ENCODE measurements around the gene ATRIP. TPM values are rescaled to one million over a fixed set of nuclear protein-coding genes. Genes with fewer than 3 reads are reported as not detected.
"Not testable (repeated sequence)": the region's sequence is repeated elsewhere in the genome, so short reads cannot be mapped to it uniquely, and the experiment has no call there.

ATRIP gene
- total RNA-seq, 1 experiment from 2014 or later: 8.5 TPM

GRCh38 chr3:48398701-48399386 is 47.7 kb upstream of the ATRIP start:
- POLR2A ChIA-PET (ENCODE audit: unreplicated experiment): interaction anchor here (0.5 kb wide), 1 partner anchor 37 kb away, joined by 3 read pairs; no protein-coding TSS in a partner anchor

DNA sequence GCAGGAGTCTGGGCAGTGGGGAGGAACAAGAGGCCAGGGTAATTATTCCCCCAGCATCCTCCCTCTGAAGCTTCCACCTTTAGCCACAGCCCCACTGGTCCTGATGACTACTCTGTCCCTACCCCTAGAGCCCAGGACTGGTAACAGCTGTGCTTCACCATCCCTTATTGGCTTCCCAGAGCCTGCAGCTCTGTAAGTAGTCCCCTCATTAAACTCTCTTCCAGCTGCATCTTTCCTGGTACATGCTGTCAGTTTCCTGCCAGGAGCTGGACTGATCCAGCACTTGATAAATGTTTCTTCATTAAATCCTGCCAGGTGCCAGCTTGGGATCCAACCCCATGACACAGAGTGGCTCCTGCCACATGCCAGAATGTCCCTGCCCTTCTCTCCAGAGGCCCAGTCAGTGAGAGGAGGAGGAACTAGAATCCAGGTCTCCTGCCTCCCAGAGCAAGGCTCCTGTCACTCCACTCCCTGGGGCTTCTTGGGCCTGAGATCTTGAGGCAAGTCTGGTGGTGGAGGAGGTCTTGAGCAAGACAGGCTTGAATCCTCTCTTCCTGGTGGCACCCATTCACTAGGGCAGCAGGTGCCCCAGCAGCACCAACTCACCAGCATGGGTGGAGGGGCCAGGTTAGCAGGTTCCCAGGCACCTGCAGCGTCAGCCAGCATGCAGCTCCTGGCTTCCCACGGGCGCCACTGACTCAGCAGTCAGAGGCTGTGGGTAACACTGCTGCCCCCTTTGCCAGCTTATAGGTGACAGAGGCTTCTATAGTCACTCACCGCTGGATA is 47.0 kb upstream of the ATRIP start:
- Histone ChIP-seq H3K9me3 (ENCODE audit: insufficient read depth, low read depth) (no peaks in the 10 kb centered on the region), H3F3A (ENCODE audit: insufficient read depth, low read depth) (no peaks in the 10 kb centered on the region; the same call in 1 of the 2 replicates), H3K27me3 (ENCODE audit: insufficient read depth, low read depth) (no peaks in the 10 kb centered on the region), H3K9me2 (ENCODE audit: insufficient read depth) (no peaks in the 10 kb centered on the region), H2AFZ (no peak overlapping the region), H3K36me3 (ENCODE audit: low read depth) (no peaks in the 10 kb centered on the region), H4K20me1 (ENCODE audit: insufficient read depth) (no peaks in the 10 kb centered on the region), H3K4me1 (replicated peaks; ENCODE audit: insufficient read depth) (peaks cover 7% of the 10 kb centered on the region; the same call in 1 of the 2 replicates), H3K79me2 (ENCODE audit: low read depth) (no peaks in the 10 kb centered on the region), H3K27ac (no peak overlapping the region), H3K4me3 (no peak overlapping the region), H3K4me2 (no peak overlapping the region)
- TF ChIP-seq, protein P1, sequence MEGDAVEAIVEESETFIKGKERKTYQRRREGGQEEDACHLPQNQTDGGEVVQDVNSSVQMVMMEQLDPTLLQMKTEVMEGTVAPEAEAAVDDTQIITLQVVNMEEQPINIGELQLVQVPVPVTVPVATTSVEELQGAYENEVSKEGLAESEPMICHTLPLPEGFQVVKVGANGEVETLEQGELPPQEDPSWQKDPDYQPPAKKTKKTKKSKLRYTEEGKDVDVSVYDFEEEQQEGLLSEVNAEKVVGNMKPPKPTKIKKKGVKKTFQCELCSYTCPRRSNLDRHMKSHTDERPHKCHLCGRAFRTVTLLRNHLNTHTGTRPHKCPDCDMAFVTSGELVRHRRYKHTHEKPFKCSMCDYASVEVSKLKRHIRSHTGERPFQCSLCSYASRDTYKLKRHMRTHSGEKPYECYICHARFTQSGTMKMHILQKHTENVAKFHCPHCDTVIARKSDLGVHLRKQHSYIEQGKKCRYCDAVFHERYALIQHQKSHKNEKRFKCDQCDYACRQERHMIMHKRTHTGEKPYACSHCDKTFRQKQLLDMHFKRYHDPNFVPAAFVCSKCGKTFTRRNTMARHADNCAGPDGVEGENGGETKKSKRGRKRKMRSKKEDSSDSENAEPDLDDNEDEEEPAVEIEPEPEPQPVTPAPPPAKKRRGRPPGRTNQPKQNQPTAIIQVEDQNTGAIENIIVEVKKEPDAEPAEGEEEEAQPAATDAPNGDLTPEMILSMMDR (conservative IDR thresholded peaks at IDR 0.05): no peak
- TF ChIP-seq EZH2 (IDR thresholded peaks at IDR 0.05; ENCODE audit: low read depth): no peak
- CTCF ChIA-PET: interaction anchor here (2.4 to 4.4 kb wide), 3 partner anchors 34 to 40 kb away, joined by 14 to 126 read pairs (median 19); partner anchors contain the start of genes CCDC51 and TMA7
- peak; percentile 49 to 72 for DNase-seq
- POLR2A ChIA-PET (ENCODE audit: unreplicated experiment): interaction anchor here (0.5 kb wide), 1 partner anchor 36 kb away, joined by 3 read pairs; no protein-coding TSS in a partner anchor
- no TSS peak for BruUV-seq (replicated peaks)
- intact Hi-C loops (cut with micrococcal nuclease; ENCODE audit: unreplicated experiment): loop anchor here (1.0 to 5.0 kb wide), 4 partner anchors 124 to 283 kb away; partner anchors contain the start of gene PFKFB4

More at GRCh38 chr3:48398701-48399386, 47.7 kb upstream of the ATRIP start:
- Histone ChIP-seq H3K9me3 (ENCODE audit: insufficient read depth, low read depth) (no peaks in the 10 kb centered on the region), H3K79me2 (ENCODE audit: low read depth) (no peaks in the 10 kb centered on the region), H3K4me1 (replicated peaks; ENCODE audit: insufficient read depth) (peaks cover 7% of the 10 kb centered on the region; the same call in 1 of the 2 replicates), H3K27me3 (ENCODE audit: insufficient read depth, low read depth) (no peaks in the 10 kb centered on the region), H3K36me3 (ENCODE audit: low read depth) (no peaks in the 10 kb centered on the region), H3K4me2 (no peak overlapping the region), H3K4me3 (no peak overlapping the region), H3K9me2 (ENCODE audit: insufficient read depth) (no peaks in the 10 kb centered on the region), H4K20me1 (ENCODE audit: insufficient read depth) (no peaks in the 10 kb centered on the region), H3K27ac (no peak overlapping the region), H3F3A (ENCODE audit: insufficient read depth, low read depth) (no peaks in the 10 kb centered on the region; the same call in 1 of the 2 replicates), H2AFZ (no peak overlapping the region)
- TF ChIP-seq, protein P1 (conservative IDR thresholded peaks at IDR 0.05): no peak
- no peak for TF ChIP-seq EZH2 (IDR thresholded peaks at IDR 0.05; ENCODE audit: low read depth)
- intact Hi-C loops (cut with micrococcal nuclease; ENCODE audit: unreplicated experiment): loop anchor here (1.0 kb wide), 1 partner anchor 124 kb away; no protein-coding TSS in a partner anchor
- no TSS peak for BruUV-seq (replicated peaks)
- no peak for DNase-seq
- CTCF ChIA-PET: interaction anchor here (2.4 to 4.4 kb wide), 3 partner anchors 35 to 41 kb away, joined by 14 to 126 read pairs (median 19); partner anchors contain the start of genes CCDC51 and TMA7

DNA sequence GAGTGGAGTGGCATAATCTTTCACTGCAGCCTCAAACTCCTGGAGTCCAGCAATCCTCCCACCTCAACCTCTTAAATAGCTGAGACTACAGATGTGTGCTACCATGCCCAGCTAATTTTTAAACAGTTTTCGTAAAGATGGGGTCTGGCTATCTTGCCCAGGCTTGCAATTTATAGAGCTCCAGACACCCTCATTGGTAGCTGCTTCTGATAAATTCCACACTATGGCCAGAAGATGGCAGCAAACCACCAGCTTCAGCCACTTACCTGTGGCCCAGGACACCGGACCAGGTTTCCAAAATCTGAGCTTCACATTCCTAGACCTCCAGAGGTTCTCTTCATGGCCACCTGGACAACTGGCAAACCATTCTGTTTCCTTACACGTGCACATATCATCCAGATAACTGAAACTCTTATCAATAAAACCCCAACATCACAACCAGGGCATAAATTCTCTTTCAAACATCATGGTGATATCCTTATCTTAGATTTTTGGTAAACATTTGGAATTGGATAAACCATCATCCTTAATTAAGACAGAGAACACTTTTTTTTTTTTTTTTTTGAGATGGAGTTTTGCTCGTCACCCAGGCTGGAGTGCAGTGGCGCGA is 45.6 kb upstream of the ATRIP start:
- CTCF ChIA-PET: interaction anchor here (0.6 to 4.4 kb wide), 11 partner anchors 33 to 206 kb away, joined by 3 to 126 read pairs (median 5); partner anchors contain the start of genes ATRIP, CCDC51 and TMA7

GRCh38 chr3:48401434-48401901 is 45.1 kb upstream of the ATRIP start:
- H4K20me1 ChIP-seq (ENCODE audit: insufficient read depth); H3F3A ChIP-seq (ENCODE audit: insufficient read depth, low read depth); H3K27ac ChIP-seq; H3K9me2 ChIP-seq (ENCODE audit: insufficient read depth); H3K36me3 ChIP-seq (ENCODE audit: low read depth); H3K79me2 ChIP-seq (ENCODE audit: low read depth); H3K4me2 ChIP-seq; H3K4me3 ChIP-seq; H3K9me3 ChIP-seq (ENCODE audit: insufficient read depth, low read depth); H3K27me3 ChIP-seq (ENCODE audit: insufficient read depth, low read depth); H2AFZ ChIP-seq; DNase-seq; H3K4me1 ChIP-seq (replicated peaks; ENCODE audit: insufficient read depth): not testable (repeated sequence)
- ChIA-PET POLR2A (ENCODE audit: unreplicated experiment) (interaction anchor here (1.0 to 1.1 kb wide), 4 partner anchors 32 to 45 kb away, joined by 4 to 8 read pairs (median 6); partner anchors contain the start of genes ATRIP, CCDC51 and TMA7), CTCF (interaction anchor here (0.6 to 4.4 kb wide), 11 partner anchors 32 to 207 kb away, joined by 3 to 126 read pairs (median 5); partner anchors contain the start of genes ATRIP, CCDC51 and TMA7)
- intact Hi-C loops (cut with micrococcal nuclease; ENCODE audit: unreplicated experiment): loop anchor here (1.0 to 5.0 kb wide), 3 partner anchors 35 to 281 kb away; partner anchors contain the start of gene PFKFB4
- TSS peak; percentile 6 for BruUV-seq (replicated peaks)

More for the DNA sequence above, 45.6 kb upstream of the ATRIP start:
- no peaks in the 10 kb centered on the region for H4K20me1 ChIP-seq (ENCODE audit: insufficient read depth)
- no peak overlapping the region for H3K4me2 ChIP-seq
- H2AFZ ChIP-seq: no peak overlapping the region
- H3K9me3 ChIP-seq (ENCODE audit: insufficient read depth, low read depth): no peaks in the 10 kb centered on the region
- BruUV-seq (replicated peaks): no TSS peak
- H3K27ac ChIP-seq: no peak overlapping the region
- H3F3A ChIP-seq (ENCODE audit: insufficient read depth, low read depth): no peaks in the 10 kb centered on the region; the same call in 1 of the 2 replicates
- H3K79me2 ChIP-seq (ENCODE audit: low read depth): no peaks in the 10 kb centered on the region
- intact Hi-C loops (cut with micrococcal nuclease; ENCODE audit: unreplicated experiment): loop anchor here (1.0 to 5.0 kb wide), 4 partner anchors 35 to 282 kb away; partner anchors contain the start of gene PFKFB4
- peaks cover 7% of the 10 kb centered on the region; the same call in 1 of the 2 replicates for H3K4me1 ChIP-seq (replicated peaks; ENCODE audit: insufficient read depth)
- no peak overlapping the region for H3K4me3 ChIP-seq
- H3K36me3 ChIP-seq (ENCODE audit: low read depth): no peaks in the 10 kb centered on the region
- TF ChIP-seq, protein P1 (conservative IDR thresholded peaks at IDR 0.05): peak; percentile 82
- TF ChIP-seq EZH2 (IDR thresholded peaks at IDR 0.05; ENCODE audit: low read depth): no peak
- no peaks in the 10 kb centered on the region for H3K27me3 ChIP-seq (ENCODE audit: insufficient read depth, low read depth)
- no peaks in the 10 kb centered on the region for H3K9me2 ChIP-seq (ENCODE audit: insufficient read depth)
- POLR2A ChIA-PET (ENCODE audit: unreplicated experiment): interaction anchor here (0.5 to 1.1 kb wide), 7 partner anchors 33 to 212 kb away, joined by 4 to 13 read pairs (median 6); partner anchors contain the start of genes ATRIP, CCDC51 and TMA7
- peak; percentile 60 to 61 for DNase-seq
